DMS 273 (cell line): ENCODE data around the gene CNTNAP2.
A peak's percentile ranks its signal among the peaks of the same experiment; 100 is the strongest.
"Not testable (repeated sequence)": the region's sequence is repeated elsewhere in the genome, so short reads cannot be mapped to it uniquely, and the experiment has no call there.

Experiments used
- DNase-seq: peaks from one replicate; lab custom pipeline; 2025; ENCODE audit not compliant: unreplicated experiment; lab: John Stamatoyannopoulos, UW

Gene CNTNAP2

DNA sequence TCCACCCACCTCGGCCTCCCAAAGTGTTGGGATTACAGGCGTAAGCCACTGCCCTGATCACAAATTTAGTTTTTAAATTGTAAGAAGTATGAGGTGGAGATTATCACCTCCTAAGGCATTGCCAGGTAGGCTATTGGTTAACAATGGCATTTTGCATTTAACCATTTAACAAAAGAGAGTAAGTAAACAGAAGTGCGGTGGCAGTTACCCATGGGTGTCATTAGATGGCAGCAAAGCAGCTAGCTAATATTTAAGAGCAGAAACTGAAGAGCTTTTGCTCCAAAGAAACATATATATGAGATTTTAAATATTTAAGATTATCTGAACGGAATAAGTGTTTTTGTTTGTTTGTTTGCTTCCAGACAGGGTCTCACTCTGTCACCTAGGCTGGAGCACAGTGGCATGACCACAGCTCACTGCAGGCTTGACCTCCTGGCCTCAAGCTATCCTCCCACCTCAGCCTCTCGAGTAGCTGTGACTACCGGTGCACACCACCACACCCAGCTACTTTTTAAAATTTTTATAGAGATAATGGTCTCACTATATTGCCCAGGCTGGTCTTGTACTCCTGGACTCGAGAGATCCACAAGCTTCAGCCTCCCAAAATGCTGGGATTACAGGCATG lies 2148.4 kb downstream of the CNTNAP2 start:
- DNase-seq = peak; percentile 79

DNA sequence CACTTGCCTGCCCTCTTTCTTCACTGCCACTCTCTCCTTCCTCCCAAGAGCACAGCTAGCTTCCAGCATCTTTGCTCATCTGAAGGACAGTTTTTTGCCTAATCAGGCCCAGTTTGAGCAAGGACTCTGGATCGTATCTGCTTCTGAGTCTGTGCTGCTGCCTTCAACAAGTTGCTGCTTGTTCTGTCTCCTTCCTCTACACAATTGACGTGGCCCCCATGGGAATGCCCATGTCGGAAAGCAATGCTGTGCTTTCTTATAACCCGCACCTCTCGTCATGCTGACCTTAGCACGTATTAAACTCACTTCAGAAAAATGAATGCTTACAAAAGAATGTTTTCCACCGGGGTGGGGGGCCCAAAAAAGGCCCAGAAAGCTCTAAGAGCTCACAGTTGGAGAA lies 2149.3 kb downstream of the CNTNAP2 start:
- no peak for DNase-seq

DNA sequence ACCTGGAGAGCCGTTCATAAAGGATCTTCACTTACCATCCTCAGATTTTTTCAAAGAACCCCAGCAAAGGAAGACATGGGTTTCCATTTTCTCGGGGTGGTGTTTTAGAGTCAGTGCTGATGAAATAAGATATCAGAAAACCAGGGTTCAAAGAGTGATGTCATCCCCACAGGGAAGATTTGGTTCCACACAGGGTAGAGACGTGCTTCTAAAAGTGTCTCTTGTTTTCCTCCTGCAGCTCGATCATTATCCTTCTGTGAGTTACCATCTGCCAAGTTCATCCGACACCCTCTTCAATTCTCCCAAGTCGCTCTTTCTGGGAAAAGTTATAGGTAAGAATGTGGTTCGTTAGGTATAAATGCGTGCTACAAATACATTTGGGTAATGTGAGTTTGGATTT lies 2150.2 kb downstream of the CNTNAP2 start:
- DNase-seq = peak; percentile 29

DNA sequence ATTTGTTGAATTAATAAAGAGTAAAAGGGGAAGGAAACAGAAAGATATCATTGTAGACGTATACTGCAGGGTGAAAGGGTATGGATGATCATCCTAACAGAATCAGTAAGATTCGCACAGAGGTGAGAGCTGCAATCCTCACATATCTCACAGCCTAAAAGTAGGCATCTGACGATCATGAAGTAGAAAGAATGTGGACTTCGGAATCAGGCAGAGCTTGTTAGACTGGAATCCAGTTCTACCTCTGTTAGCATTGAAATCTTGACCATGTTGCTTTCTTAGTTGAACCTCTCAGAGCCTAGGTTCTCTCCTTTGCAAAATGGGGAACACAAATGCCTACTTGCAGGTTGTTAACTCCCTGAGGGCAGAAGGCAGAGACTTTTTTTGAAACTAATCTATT lies 2154.0 kb downstream of the CNTNAP2 start:
- DNase-seq = no peak

DNA sequence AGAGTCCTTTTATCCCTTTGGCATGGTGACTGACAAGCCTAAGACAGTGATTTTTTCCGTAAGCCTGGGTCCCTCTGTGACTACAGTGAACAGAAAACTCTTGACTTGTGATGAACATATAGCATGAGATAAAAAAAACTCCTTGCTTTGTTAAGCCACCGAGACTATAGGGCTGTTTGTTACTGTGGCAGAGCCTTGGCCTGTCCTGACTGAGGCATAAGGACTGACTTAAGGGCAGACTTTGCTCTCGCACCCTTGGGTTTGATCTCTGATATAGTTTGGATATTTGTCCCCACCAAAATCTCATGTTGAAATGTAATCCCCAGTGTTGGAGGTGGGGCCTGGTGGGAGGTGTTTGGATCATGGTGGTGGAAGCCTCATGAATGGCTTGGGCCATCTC lies 2157.5 kb downstream of the CNTNAP2 start:
- no peak for DNase-seq

DNA sequence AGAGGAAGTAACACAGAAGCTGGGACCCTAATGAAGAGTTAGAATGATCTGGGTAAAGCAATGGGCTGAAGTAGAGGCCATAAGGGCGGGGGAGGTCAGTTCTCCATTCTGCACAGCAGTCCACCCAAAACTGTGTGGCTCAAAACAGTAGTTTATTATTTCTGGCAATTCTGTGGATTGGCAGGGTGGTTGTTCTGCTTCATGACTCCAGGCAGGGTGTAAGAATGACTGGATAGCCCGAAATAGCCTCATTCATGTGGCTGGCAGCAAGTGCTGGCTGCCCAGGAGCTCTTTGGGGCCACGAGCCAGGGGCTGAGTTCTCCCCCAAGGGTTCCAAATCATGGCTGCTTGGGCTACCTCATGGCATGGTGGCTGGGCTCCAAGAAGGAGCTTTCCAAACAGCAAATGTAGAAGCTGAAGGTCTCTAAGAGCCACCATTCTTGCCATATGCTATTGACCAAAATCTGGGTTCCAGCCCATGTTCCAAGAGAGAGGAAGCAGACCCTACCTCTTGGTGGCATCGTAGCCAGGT lies 2158.8 kb downstream of the CNTNAP2 start:
- no peak for DNase-seq

DNA sequence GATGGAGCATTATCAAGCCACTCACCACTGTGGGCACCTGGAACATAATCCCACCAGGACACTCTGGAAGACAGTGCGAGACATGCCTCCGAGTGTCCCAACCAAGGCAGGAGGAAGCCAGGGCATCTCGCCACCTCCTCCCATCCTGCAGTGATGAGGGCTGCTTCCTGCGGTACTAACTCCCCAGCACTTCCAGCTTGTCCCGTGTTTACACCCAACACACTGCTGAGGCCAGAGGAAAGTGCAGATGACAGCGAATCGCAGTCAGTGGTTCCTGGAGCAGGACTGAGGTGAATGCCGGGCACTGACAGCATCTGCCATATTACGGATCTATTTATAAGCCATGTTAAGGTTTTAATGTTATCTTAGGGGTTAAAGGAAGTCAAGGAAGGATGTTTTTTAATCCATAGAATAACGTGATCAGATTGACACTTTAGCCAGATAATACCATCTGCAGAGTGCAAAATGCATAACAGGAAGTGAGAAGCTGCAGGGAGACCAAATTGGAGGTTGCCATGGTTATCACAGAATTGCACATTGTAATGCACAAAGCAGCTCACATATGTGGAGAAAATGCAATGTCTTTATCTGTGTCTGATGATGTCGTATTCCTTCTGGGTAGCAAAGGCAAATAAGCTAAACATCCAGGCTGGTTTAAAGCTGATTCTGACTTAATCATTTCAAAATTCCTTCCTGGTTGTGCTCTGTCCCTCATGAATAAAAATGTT lies 2159.9 kb downstream of the CNTNAP2 start:
- DNase-seq = no peak

DNA sequence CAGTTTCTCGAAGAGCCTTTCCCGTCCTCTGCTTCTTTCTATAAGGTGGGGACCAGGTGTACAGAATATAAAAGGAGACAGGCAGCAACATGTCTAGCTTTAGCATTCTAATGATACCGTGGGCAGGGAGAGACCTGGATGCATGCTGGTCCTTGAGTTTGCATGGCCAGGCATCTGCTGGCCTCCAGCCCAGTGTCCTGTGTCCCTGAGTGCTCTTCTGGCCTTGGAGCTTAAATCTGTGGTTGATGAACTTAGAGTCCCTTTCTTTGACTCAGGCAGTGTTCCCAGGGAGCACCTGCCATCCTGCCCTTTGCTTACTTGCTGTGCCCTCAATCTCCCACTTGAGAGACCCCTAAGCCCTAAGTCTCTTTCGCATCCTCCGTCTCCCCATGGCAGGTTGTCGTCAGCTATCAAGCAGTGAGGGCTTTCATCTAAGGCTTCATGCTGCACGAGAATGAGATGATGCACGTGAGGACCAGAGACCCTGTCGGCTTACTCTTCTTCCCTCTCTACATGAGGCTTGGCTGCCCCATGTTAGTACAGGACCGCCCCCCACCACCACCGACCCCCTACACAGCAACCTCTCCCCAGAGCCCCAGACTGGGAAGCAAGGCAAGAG lies 2160.6 kb downstream of the CNTNAP2 start:
- DNase-seq = no peak

DNA sequence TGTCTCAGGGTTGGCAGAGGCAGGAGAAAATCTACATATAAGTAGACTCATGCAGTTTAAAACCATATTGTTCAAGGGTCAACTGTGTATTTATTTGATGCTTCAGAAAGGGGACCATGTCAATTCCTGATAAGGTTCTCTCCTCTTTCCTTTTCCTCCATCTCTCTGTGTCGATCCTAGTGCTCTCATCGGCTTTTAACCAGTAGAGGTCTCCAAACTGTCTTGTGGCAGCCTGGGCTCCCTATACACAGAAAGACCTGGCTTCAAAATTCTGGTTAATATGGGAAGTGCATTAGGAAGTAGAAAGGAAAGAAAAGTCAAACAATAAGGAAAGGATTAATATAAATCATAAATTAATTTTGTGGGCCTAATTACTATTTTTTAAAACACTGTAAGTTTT lies 2169.5 kb downstream of the CNTNAP2 start:
- DNase-seq = peak; percentile 76

DNA sequence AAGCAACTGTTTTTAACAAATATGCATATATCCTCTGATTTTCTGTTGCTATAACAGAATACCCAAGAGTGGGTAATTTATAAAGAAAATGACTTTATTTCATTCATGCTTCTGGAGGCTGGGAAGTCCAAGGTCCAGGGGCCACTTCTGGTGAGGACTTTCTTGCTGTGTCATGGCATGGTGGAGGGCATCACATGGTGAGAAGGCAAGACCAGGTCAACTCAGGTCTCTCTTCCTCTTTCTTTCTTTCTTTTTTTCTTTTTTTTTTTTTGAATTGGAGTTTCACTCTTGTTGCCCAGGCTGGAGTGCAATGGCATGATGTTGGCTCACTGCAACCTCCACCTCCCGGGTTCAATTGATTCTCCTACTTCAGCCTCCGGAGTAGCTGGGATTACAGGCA lies 2170.9 kb downstream of the CNTNAP2 start:
- no peak for DNase-seq

DNA sequence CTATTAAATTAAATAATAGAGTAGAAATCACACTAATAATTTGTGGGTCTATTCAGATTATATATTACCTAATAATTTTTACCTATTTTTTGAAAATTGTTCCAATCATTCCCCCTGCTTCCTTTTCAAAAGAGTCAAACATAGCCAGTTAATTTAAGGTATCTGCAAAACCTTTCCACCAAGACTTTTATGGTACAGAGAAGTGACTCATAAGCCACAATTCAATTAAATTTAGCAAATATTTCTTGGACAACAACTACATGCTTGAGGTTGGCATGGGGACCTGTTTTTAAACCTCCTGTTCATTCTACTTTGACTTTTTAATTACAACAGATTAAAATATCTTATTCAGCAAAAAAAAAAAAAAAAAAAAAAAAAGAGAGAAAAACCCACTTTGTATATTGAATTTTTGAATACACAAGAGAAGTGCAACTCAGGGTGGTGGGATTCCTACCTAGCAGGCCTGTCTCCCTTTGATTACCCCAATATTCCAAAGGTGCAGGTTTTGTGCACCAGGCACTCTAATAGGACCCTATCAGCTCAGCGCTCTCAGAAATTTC lies 2172.1 kb downstream of the CNTNAP2 start:
- no peak for DNase-seq

DNA sequence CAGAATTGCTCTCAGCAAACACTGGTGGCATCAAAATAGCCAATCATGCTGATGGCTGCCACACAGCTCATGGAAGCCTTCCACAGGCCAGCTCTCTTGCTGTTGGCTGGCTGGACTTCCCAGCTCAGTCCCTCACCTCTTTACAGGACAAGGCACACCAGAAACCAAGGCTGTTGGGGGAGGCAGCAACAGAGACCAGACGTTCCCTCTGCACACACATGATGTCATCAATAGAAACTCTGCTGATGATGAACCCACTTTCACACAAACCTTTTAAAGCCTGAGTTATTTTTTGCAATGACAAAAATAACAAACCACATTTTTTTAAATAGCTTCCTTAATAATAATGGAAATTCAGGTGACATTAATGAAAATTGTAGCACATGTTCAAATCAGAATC lies 2173.0 kb downstream of the CNTNAP2 start:
- no peak for DNase-seq

DNA sequence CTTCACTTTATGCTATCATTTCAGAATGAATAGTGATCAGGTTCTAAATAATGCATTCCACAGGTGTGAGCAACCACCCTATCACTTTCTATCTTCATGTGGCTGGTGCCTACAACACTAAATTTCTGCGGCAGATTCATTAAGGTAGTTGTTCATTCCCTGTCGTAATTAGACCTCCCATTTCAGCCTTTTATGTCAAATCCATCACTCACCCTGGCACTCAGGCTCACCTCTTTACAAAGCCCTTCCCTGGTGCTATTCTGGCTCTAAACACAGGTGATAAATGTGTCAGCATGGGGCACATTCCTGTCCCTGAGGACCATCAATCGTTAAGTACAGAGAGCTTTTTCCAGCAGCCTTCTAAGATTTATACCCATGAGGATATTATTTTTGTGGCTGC lies 2173.9 kb downstream of the CNTNAP2 start:
- no peak for DNase-seq

DNA sequence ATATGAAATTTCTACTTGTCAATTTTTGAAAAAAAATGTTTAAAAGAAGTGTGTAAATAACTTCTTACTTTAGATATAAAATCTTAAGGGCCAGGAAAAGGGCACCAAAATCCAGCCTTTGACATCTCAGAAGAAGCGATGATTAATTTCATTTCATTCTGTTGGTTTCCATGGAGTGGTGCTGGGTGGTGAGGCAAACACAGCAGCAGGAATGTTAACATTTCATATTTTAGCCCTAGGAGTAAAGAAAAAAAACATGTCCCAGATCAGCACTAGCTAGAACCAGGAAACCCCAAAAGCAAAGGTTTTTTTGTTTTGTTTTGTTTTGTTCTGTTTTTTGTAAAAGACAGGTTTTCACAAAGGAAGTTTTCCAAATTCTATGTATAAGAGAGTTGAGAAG lies 2175.2 kb downstream of the CNTNAP2 start:
- DNase-seq = no peak

DNA sequence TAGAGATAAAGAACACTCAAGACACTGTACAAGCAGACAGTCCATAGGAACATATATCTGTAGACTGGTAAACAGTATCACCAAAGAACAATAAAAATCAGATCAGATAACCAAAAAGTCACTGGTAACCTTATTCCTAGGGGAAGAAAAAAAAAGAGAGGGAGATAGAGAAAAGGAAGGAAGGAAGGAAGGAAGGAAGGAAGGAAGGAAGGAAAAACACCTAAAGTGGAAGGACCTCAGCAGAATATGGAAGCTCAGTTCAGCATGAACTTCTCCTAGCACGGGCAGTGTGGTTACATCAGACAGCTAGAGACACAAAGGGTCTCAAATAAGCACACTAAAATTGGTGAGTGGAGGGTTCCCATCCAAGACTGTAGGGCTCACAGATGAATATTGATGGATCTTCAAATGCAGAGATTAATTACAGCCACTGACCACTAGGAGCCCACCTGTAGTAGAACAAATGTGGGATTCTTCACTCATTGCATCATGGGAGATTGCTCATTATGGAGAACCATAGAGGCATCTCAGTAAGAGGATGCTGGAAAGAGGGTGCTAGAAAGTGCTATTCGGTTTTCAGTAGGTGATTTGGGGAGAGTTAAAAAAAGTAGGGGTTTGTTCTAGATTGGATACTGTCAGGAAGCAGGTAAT lies 2180.5 kb downstream of the CNTNAP2 start:
- peak; percentile 25 for DNase-seq

DNA sequence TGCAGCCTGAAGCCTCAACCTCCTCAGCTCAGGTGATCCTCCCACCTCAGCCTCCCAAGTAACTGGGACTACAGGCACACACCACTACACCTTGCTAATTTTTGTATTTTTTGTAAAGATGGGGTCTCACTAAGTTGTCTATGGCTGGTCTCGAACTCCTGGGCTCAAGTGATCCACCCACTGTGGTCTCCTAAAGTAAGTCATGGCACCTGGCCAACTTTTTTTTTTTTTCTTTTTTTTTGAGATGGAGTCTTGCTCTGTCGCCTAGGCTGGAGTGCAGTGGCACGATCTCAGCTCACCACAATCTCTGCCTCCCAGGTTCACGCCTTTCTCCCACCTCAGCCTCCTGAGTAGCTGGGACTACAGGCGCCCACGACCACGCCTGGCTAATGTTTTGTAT lies 2182.2 kb downstream of the CNTNAP2 start:
- DNase-seq = not testable (repeated sequence)

DNA sequence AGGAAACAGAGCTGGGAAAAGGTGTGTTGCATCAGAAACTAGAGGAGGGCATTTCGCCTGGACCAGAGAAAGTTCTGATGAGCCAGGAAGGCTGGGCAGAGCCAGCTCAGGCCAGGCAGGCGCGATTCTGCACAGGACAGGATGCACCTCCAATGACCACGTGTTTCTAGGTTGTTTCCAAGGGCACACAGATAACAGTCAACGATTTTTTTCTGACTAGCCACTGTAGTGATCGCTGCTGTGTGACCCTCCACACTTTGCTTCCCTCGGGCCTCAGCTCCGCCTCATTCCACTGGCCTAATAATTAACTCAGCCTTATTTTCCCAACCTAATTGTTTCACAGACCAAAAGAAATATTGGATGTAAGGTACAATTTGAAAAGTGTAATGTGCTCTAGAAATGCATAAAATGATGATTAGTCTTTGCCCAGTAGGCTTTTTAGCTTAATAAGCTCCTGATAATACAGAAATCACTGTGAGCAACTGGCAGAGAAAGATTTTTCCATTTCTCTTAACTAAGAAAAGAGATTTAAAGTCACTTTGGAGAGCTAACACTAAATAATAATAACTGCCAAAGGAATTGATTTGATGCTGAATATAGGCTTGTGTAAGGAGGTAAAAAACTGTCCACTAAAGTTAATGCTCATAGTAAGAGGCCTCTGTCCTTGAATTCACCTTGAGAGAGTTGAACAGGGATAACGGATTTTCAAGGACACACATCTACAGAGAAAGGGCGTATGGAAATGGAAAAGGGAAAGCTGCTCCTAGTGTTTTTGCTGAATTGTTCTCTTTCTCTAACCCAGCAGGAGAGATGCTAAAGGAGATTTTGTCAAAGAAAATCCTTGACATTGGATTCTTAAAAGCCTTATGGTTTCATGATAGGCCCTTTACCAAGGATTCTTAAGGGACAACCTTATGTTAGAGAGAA lies 2183.0 kb downstream of the CNTNAP2 start:
- no peak for DNase-seq

DNA sequence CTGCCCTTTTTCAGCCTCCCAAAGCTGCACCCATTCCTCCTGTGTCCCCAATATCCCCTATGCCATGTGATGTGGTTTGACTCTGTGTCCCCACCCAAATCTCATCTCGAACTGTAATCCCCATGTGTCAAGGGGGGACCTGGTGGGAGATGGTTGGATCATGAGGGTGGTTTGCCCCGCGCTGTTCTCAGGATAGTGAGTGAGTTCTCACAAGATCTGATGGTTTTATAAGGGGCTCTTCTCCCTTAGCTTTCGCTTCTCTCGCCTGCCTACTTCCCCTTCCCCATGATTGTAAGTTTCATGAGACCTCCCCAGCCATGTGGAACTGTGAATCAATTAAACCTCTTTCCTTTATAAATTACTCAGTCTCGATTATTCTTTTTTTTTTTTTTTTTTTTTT lies 2185.8 kb downstream of the CNTNAP2 start:
- DNase-seq = not testable (repeated sequence)

DNA sequence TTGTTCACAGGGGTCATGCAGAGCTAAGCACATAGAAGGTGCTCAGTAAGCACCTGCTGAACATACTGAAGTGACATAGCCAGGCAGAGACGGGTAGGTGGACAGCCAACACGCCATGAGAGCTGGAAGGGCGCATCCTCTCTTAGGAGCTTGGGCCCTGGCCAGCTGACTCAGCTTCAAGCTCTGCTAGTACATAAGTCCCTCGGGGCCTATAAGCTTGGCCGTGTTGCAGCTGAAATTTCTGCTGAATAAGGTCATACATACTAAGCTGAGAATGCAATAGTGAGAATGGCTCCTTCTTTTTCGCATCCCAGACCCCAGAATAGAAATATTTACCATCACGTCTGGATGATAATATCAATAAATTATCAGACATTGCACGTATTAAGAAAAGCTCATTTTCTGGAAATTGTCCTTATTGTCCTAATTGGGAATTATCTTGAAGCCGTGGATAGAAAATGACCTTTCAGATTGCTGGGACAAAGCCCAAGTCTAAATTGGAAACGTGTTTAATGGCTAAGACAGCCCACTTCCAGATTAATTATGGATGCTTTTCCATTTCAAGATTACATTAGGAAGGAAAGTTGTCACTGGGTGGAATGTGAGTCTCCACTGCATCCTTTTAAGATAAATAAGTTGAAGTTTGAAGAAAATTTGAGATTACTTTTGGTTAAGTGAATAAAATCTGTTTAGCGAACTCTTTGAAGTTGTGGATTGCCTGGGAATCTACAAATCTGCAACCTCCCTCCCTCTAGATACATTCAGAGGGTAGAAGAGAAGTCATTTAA lies 2186.9 kb downstream of the CNTNAP2 start:
- DNase-seq = peak; percentile 86

DNA sequence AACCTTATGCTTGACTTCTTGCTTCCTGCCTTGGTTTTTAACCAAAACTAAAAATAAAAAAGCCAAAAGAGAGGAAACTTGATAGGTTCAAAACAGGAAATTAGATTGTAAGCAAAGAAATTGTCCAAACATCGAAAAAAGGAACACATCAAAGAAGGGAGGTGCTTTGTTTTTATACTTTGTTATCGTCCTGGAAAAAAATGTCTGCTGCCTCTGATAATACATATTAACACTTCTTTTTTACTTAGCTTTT lies 2187.4 kb downstream of the CNTNAP2 start:
- DNase-seq = no peak
